Measurements from ENCODE around the gene RACGAP1. TPM values are rescaled to one million over a fixed set of nuclear protein-coding genes. Genes with fewer than 3 reads are reported as not detected.
A peak's percentile ranks its signal among the peaks of the same experiment; 100 is the strongest.

Gene RACGAP1
- total RNA-seq, 4 donors from 2014 or later: 13.8 to 20.4 (median 16.2) TPM

DNA sequence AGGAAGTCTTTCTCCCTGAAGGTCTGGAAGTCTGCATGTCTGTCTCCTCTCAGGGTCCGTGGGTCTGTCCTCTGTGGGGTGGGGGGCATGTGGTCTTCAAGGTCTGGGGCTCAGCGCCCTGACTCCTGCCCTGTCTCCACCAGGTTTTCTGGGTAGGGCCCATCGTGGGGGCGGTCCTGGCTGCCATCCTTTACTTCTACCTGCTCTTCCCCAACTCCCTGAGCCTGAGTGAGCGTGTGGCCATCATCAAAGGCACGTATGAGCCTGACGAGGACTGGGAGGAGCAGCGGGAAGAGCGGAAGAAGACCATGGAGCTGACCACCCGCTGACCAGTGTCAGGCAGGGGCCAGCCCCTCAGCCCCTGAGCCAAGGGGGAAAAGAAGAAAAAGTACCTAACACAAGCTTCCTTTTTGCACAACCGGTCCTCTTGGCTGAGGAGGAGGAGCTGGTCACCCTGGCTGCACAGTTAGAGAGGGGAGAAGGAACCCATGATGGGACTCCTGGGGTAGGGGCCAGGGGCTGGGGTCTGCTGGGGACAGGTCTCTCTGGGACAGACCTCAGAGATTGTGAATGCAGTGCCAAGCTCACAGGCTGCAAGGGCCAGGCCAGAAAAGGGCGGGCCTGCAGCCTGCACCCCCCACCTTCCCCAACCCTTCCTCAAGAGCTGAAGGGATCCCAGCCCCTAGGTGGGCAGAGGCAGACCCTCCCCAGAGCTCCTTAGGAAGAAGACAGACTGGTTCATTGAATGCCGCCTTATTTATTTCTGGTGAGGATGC, 60.3 kb downstream of the RACGAP1 start:
- no peak for TF ChIP-seq POLR2A (IDR thresholded peaks at IDR 0.05)
- TF ChIP-seq EP300 (IDR thresholded peaks at IDR 0.05): no peak
- TF ChIP-seq, protein P1, sequence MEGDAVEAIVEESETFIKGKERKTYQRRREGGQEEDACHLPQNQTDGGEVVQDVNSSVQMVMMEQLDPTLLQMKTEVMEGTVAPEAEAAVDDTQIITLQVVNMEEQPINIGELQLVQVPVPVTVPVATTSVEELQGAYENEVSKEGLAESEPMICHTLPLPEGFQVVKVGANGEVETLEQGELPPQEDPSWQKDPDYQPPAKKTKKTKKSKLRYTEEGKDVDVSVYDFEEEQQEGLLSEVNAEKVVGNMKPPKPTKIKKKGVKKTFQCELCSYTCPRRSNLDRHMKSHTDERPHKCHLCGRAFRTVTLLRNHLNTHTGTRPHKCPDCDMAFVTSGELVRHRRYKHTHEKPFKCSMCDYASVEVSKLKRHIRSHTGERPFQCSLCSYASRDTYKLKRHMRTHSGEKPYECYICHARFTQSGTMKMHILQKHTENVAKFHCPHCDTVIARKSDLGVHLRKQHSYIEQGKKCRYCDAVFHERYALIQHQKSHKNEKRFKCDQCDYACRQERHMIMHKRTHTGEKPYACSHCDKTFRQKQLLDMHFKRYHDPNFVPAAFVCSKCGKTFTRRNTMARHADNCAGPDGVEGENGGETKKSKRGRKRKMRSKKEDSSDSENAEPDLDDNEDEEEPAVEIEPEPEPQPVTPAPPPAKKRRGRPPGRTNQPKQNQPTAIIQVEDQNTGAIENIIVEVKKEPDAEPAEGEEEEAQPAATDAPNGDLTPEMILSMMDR (IDR thresholded peaks at IDR 0.05): no peak
- no peak for TF ChIP-seq POLR2AphosphoS5 (IDR thresholded peaks at IDR 0.05)
- Histone ChIP-seq H3K4me3 (peak overlapping the region; percentile 48), H3K9me3 (no peaks in the 10 kb centered on the region), H3K27me3 (peaks cover 45% of the 10 kb centered on the region), H3K36me3 (no peaks in the 10 kb centered on the region), H3K27ac (no peak overlapping the region), H3K4me1 (peaks cover 29% of the 10 kb centered on the region)
- 68% methylated on average over 10 of the region's 13 CpGs for WGBS
- DNase-seq (ENCODE audit: low spot score in 2 of 2): no peak

DNA sequence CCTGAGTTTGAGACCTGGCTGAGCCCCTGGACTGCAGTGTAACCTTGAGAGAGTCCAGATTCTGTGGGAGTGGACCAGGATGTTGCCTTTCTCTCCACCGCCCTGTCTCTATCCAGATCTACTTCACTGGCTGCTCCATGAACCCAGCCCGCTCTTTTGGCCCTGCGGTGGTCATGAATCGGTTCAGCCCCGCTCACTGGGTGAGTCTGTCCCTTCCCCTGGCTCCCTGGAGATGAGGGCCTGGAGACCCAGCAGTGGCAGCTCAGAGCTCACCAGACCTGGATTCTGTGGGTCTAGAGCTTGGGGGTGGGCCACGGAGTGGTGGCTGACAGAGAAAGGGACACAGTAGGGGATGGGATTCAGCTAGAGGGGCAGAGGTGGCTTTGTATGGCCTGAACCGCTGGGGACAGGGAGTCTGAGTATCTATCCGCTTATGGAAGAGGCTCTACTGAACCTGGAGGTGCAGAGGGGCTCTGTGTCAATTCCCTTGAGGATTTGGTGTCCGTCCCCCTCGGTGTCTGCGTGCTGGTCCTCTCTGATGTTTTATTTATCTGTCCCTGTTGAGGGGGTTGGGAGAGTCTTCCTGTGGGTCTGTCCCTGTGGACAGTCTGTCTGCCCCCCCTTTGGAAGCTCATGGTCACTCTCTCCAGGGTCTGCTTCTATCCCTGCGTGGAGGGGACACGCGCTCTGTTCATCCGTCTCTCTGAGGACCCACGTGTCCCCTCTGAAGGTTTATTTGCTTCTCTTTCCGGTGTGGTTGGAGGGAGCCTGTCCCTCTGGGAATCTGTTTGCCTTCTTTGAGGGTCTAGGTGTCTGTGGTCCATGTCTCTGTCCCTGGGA, 61.1 kb downstream of the RACGAP1 start:
- no peak overlapping the region for H3K27ac ChIP-seq
- H3K9me3 ChIP-seq: no peaks in the 10 kb centered on the region

DNA sequence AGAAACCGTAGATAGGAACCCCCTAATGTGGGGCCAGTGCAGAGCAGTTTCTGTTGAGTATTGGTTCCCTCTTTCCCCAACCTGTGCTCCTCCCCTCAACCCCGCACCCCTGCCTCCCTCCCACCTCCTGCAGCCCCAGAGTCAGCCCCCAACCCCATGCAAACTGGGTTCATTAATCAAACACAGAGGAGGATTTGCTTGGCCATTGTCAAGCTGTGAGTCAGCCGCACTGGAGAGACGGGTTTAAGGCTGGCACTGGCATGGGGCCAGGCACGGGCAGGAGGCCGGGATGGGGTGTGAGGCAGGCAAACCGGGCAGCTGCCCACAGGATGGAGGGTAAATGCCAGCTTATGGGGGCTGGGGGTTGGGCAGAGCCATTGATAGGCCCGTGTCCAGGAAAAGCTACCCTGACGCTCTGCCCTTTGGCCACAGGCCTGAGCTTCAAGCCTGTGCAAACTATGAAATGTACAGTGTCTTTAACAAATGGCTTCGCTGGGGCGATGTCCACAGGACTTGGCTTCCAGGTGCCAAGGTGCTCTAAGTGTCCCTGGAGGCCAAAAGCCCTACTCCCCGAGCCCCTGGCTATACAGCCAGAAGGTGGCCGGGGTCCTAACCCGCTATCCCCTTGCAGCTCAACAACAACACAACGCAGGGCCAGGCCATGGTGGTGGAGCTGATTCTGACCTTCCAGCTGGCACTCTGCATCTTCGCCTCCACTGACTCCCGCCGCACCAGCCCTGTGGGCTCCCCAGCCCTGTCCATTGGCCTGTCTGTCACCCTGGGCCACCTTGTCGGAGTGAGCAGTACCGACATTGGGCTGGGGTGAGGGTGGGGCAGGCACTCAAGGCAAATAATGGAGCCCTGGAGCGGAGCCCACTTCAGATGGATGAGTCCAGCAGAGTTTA, 62.2 kb downstream of the RACGAP1 start:
- Histone ChIP-seq H3K36me3 (no peaks in the 10 kb centered on the region), H3K4me3 (peak overlapping the region; percentile 48), H3K9me3 (no peaks in the 10 kb centered on the region), H3K27me3 (peaks cover 41% of the 10 kb centered on the region), H3K4me1 (peaks cover 32% of the 10 kb centered on the region), H3K27ac (peak overlapping the region; percentile 40)
- WGBS: 38% methylated on average over 11 of the region's 21 CpGs
- TF ChIP-seq POLR2A (IDR thresholded peaks at IDR 0.05): no peak
- TF ChIP-seq EP300 (IDR thresholded peaks at IDR 0.05): no peak
- TF ChIP-seq, protein P1 (IDR thresholded peaks at IDR 0.05): no peak
- DNase-seq (ENCODE audit: low spot score in 2 of 2): no peak

More for the DNA sequence above, 61.1 kb downstream of the RACGAP1 start:
- Histone ChIP-seq H3K4me3 (peak overlapping the region; percentile 48), H3K36me3 (no peaks in the 10 kb centered on the region), H3K4me1 (peaks cover 32% of the 10 kb centered on the region), H3K27me3 (peaks cover 47% of the 10 kb centered on the region)
- no peak for DNase-seq (ENCODE audit: low spot score in 2 of 2)
- TF ChIP-seq, protein P1 (IDR thresholded peaks at IDR 0.05): no peak
- no peak for TF ChIP-seq POLR2A (IDR thresholded peaks at IDR 0.05)
- no peak for TF ChIP-seq POLR2AphosphoS5 (IDR thresholded peaks at IDR 0.05)
- no peak for TF ChIP-seq EP300 (IDR thresholded peaks at IDR 0.05)
- 84% methylated on average over 14 of the region's 17 CpGs for WGBS

DNA sequence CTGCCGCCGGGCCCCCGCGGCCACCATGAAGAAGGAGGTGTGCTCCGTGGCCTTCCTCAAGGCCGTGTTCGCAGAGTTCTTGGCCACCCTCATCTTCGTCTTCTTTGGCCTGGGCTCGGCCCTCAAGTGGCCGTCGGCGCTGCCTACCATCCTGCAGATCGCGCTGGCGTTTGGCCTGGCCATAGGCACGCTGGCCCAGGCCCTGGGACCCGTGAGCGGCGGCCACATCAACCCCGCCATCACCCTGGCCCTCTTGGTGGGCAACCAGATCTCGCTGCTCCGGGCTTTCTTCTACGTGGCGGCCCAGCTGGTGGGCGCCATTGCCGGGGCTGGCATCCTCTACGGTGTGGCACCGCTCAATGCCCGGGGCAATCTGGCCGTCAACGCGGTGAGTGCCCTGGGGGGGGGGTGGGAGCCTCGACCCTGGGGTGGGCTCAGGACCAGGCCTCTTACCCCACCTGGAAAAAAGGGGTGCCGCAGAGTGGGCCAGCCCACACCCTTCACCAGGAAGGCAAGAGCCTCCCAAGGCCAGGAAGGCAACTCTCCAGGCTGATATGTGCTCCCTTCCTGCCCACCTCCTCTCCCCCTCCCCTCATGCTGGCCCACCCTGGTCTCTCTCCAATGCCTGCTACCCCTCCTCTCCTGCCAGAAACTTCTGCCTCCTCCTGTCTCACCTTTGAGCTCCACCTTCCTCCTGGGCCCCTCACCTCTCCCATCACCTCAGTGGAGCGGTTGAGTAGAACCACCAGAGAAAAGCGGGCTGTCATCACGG, 63.1 kb downstream of the RACGAP1 start:
- Histone ChIP-seq H3K4me3 (peak overlapping the region; percentile 48), H3K36me3 (no peaks in the 10 kb centered on the region), H3K27ac (peak overlapping the region; percentile 40), H3K9me3 (no peaks in the 10 kb centered on the region), H3K27me3 (peaks cover 37% of the 10 kb centered on the region), H3K4me1 (peaks cover 24% of the 10 kb centered on the region)
- 68% methylated on average over 26 of the region's 37 CpGs for WGBS
- DNase-seq (ENCODE audit: low spot score in 2 of 2): no peak
- TF ChIP-seq POLR2AphosphoS5 (IDR thresholded peaks at IDR 0.05) (no peak), POLR2A (IDR thresholded peaks at IDR 0.05) (no peak), EP300 (IDR thresholded peaks at IDR 0.05) (no peak)
- TF ChIP-seq, protein P1 (IDR thresholded peaks at IDR 0.05): no peak
